Lower leg skin (tissue), 3 donors: ENCODE data around the gene GDF7.

Experiments
- CTCF ChIP-seq, 3 donors: fragments of 450-650 bp; IDR thresholded peaks; one replicate each; pipeline ENCODE4 v1.5.1; 2016; ENCODE audit warnings: antibody characterized with exemption in 3 of 3, mild to moderate bottlenecking in 3 of 3, moderate library complexity in 2 of 3
- POLR2A ChIP-seq, 2 donors: fragments of 450-650 bp; IDR thresholded peaks; one replicate each; pipeline ENCODE4 v1.6.1; 2016 to 2017; ENCODE audit warnings: antibody characterized with exemption in 2 of 2, mild to moderate bottlenecking in 1 of 2, moderate library complexity in 1 of 2

- TF ChIP-seq CTCF (IDR thresholded peaks at IDR 0.05) (no peak), POLR2A (IDR thresholded peaks at IDR 0.05) (no peak)
These were observed 26.4 kb downstream of the GDF7 start for GRCh38 chr2:20693317-20693716.
